Measurements from ENCODE around the gene SIX2. TPM values are rescaled to one million over a fixed set of nuclear protein-coding genes. Genes with fewer than 3 reads are reported as not detected.

SIX2 gene
- total and polyA plus RNA-seq, 4 experiments from 2014 or later = not detected

GRCh38 chr2:45011121-45011520 lies 1.9 kb upstream of the SIX2 start:
- ChIA-PET POLR2A (ENCODE audit: partially characterized antibody) (no interaction called here), CTCF (ENCODE audit: partially characterized antibody) (no interaction called here)
- Mint-ChIP-seq H3K27me3 (peaks cover 54 to 63% of the 10 kb centered on the region in 2 donors), H3K9me3 (no peaks in the 10 kb centered on the region), H3K4me1 (peaks cover 6 to 43% (median 25%) of the 10 kb centered on the region in 4 donors), H3K4me3 (peak overlapping the region in 3 of 8 donors; percentile 9 to 45 (median 32)), H3K36me3 (no peaks in the 10 kb centered on the region), H3K27ac (no peak overlapping the region)
- peaks cover 19% of the 10 kb centered on the region for H3K27me3 ChIP-seq (ENCODE audit: insufficient read depth, low read length)
- DNase-seq = no peak
- intact Hi-C loops (cut with micrococcal nuclease) = no loop called here
- H3K27ac ChIP-seq (ENCODE audit: low read depth, low read length) = no peak overlapping the region
- H3K36me3 ChIP-seq (ENCODE audit: insufficient read depth, low read length) = no peaks in the 10 kb centered on the region
- H3K4me1 ChIP-seq (ENCODE audit: insufficient read depth, low read length) = no peaks in the 10 kb centered on the region
- no peaks in the 10 kb centered on the region for H3K9me3 ChIP-seq (ENCODE audit: control insufficient read depth in 1 of 2, low read length in 2 of 2)
- H3K4me3 ChIP-seq (ENCODE audit: low read length in 2 of 2) = no peak overlapping the region

- Mint-ChIP-seq H3K4me1 (peaks cover 6 to 45% (median 27%) of the 10 kb centered on the region in 4 donors), H3K27ac (no peak overlapping the region), H3K9me3 (no peaks in the 10 kb centered on the region), H3K36me3 (peaks cover 0 to under 1% of the 10 kb centered on the region in 2 donors), H3K27me3 (peaks cover 53 to 62% of the 10 kb centered on the region in 2 donors), H3K4me3 (peak overlapping the region in 4 of 8 donors; percentile 28 to 48 (median 40))
- Histone ChIP-seq H3K4me3 (ENCODE audit: low read length in 2 of 2) (no peak overlapping the region), H3K9me3 (ENCODE audit: control insufficient read depth in 1 of 2, low read length in 2 of 2) (no peaks in the 10 kb centered on the region), H3K27me3 (ENCODE audit: insufficient read depth, low read length) (peaks cover 19% of the 10 kb centered on the region), H3K27ac (ENCODE audit: low read depth, low read length) (no peak overlapping the region), H3K36me3 (ENCODE audit: insufficient read depth, low read length) (no peaks in the 10 kb centered on the region), H3K4me1 (ENCODE audit: insufficient read depth, low read length) (no peaks in the 10 kb centered on the region)
- ChIA-PET CTCF (ENCODE audit: partially characterized antibody) (no interaction called here), POLR2A (ENCODE audit: partially characterized antibody) (no interaction called here)
- intact Hi-C loops (cut with micrococcal nuclease) = no loop called here
- DNase-seq = no peak
Measured at GRCh38 chr2:45010702-45011012, 1.4 kb upstream of the SIX2 start.

GRCh38 chr2:45009928-45010701 lies 863 bp upstream of the SIX2 start:
- peaks cover 0 to 4% of the 10 kb centered on the region in 2 donors for H3K36me3 Mint-ChIP-seq

GRCh38 chr2:45008296-45009129 lies 739 bp downstream of the SIX2 start:
- ChIA-PET CTCF (ENCODE audit: partially characterized antibody) (no interaction called here), POLR2A (ENCODE audit: partially characterized antibody) (no interaction called here)
- Histone ChIP-seq H3K4me1 (ENCODE audit: insufficient read depth, low read length) (peaks cover 8% of the 10 kb centered on the region), H3K27me3 (ENCODE audit: insufficient read depth, low read length) (peaks cover 18% of the 10 kb centered on the region), H3K36me3 (ENCODE audit: insufficient read depth, low read length) (no peaks in the 10 kb centered on the region), H3K4me3 (ENCODE audit: low read length in 2 of 2) (no peak overlapping the region), H3K27ac (ENCODE audit: low read depth, low read length) (no peak overlapping the region), H3K9me3 (ENCODE audit: control insufficient read depth in 1 of 2, low read length in 2 of 2) (no peaks in the 10 kb centered on the region)
- Mint-ChIP-seq H3K4me1 (peaks cover 9 to 51% (median 24%) of the 10 kb centered on the region in 4 donors), H3K9me3 (no peaks in the 10 kb centered on the region), H3K27ac (no peak overlapping the region), H3K4me3 (peak overlapping the region; percentile 6 to 79 (median 60)), H3K36me3 (peaks cover 0 to 4% of the 10 kb centered on the region in 2 donors), H3K27me3 (peaks cover 46 to 59% of the 10 kb centered on the region in 2 donors)
- no peak for DNase-seq
- intact Hi-C loops (cut with micrococcal nuclease) = no loop called here

More at GRCh38 chr2:45009928-45010701, 863 bp upstream of the SIX2 start:
- DNase-seq = no peak
- peaks cover 9 to 50% (median 30%) of the 10 kb centered on the region in 4 donors for H3K4me1 Mint-ChIP-seq
- Histone ChIP-seq H3K9me3 (ENCODE audit: control insufficient read depth in 1 of 2, low read length in 2 of 2) (no peaks in the 10 kb centered on the region), H3K4me3 (ENCODE audit: low read length in 2 of 2) (no peak overlapping the region), H3K4me1 (ENCODE audit: insufficient read depth, low read length) (no peaks in the 10 kb centered on the region), H3K27me3 (ENCODE audit: insufficient read depth, low read length) (peaks cover 17% of the 10 kb centered on the region), H3K36me3 (ENCODE audit: insufficient read depth, low read length) (no peaks in the 10 kb centered on the region), H3K27ac (ENCODE audit: low read depth, low read length) (no peak overlapping the region)
- intact Hi-C loops (cut with micrococcal nuclease) = no loop called here
- peak overlapping the region in 5 of 8 donors; percentile 28 to 52 (median 39) for H3K4me3 Mint-ChIP-seq
- H3K27me3 Mint-ChIP-seq = peaks cover 55 to 60% of the 10 kb centered on the region in 2 donors
- no peaks in the 10 kb centered on the region for H3K9me3 Mint-ChIP-seq
- POLR2A ChIA-PET (ENCODE audit: partially characterized antibody) = no interaction called here
- CTCF ChIA-PET (ENCODE audit: partially characterized antibody) = no interaction called here
- H3K27ac Mint-ChIP-seq = no peak overlapping the region

GRCh38 chr2:45007961-45008295 lies 1.3 kb downstream of the SIX2 start:
- Histone ChIP-seq H3K4me3 (ENCODE audit: low read length in 2 of 2) (no peak overlapping the region), H3K9me3 (ENCODE audit: control insufficient read depth in 1 of 2, low read length in 2 of 2) (no peaks in the 10 kb centered on the region), H3K27ac (ENCODE audit: low read depth, low read length) (no peak overlapping the region), H3K36me3 (ENCODE audit: insufficient read depth, low read length) (no peaks in the 10 kb centered on the region), H3K4me1 (ENCODE audit: insufficient read depth, low read length) (peaks cover 8% of the 10 kb centered on the region), H3K27me3 (ENCODE audit: insufficient read depth, low read length) (peaks cover 24% of the 10 kb centered on the region)
- intact Hi-C loops (cut with micrococcal nuclease) = no loop called here
- CTCF ChIA-PET (ENCODE audit: partially characterized antibody) = no interaction called here
- Mint-ChIP-seq H3K27ac (peak overlapping the region in 1 of 7 donors; percentile 16), H3K9me3 (peaks cover 0 to 2% (median 0%) of the 10 kb centered on the region in 8 donors), H3K4me1 (peaks cover 9 to 50% (median 24%) of the 10 kb centered on the region in 4 donors), H3K4me3 (peak overlapping the region in 5 of 8 donors; percentile 21 to 79 (median 59)), H3K36me3 (peaks cover 0 to 4% of the 10 kb centered on the region in 2 donors), H3K27me3 (peaks cover 51 to 64% of the 10 kb centered on the region in 2 donors)
- no peak for DNase-seq
- POLR2A ChIA-PET (ENCODE audit: partially characterized antibody) = no interaction called here

- H3K9me3 Mint-ChIP-seq = peaks cover 0 to 3% (median 0%) of the 10 kb centered on the region in 8 donors
- Histone ChIP-seq H3K36me3 (ENCODE audit: insufficient read depth, low read length) (no peaks in the 10 kb centered on the region), H3K4me1 (ENCODE audit: insufficient read depth, low read length) (peaks cover 12% of the 10 kb centered on the region), H3K4me3 (ENCODE audit: low read length in 2 of 2) (no peak overlapping the region), H3K27me3 (ENCODE audit: insufficient read depth, low read length) (peaks cover 23% of the 10 kb centered on the region), H3K27ac (ENCODE audit: low read depth, low read length) (no peak overlapping the region), H3K9me3 (ENCODE audit: control insufficient read depth in 1 of 2, low read length in 2 of 2) (no peaks in the 10 kb centered on the region)
- CTCF ChIA-PET (ENCODE audit: partially characterized antibody) = no interaction called here
- H3K36me3 Mint-ChIP-seq = peaks cover 0 to 4% of the 10 kb centered on the region in 2 donors
- intact Hi-C loops (cut with micrococcal nuclease) = no loop called here
- peaks cover 11 to 47% (median 28%) of the 10 kb centered on the region in 4 donors for H3K4me1 Mint-ChIP-seq
- no peak for DNase-seq
- H3K4me3 Mint-ChIP-seq = peak overlapping the region in 2 of 8 donors; percentile 3 to 59
- H3K27ac Mint-ChIP-seq = no peak overlapping the region
- POLR2A ChIA-PET (ENCODE audit: partially characterized antibody) = no interaction called here
- H3K27me3 Mint-ChIP-seq = peaks cover 48 to 60% of the 10 kb centered on the region in 2 donors
Measured at GRCh38 chr2:45006942-45007287, 2.3 kb downstream of the SIX2 start.
